WTC11 (cell line): ENCODE data around the gene ZNF19. TPM values are rescaled to one million over a fixed set of nuclear protein-coding genes. Genes with fewer than 3 reads are reported as not detected.

Experiments
- ATAC-seq: fragments of 200-7000 bp; cut with Tn5 transposase; 2 replicates; pipeline ENCODE4 v1.10.0; 2021; ENCODE audit warnings: mild to moderate bottlenecking, moderate library complexity
- CTCF ChIA-PET: fragments of 300-600 bp; sonication (Branson Sonifier 250); formaldehyde crosslinking; loops from one replicate; lab custom pipeline; 2021; ENCODE audit warnings: antibody characterized with exemption; lab: Charles Lee
- POLR2A ChIA-PET: fragments of 350-600 bp; sonication (Branson Sonifier 250); formaldehyde crosslinking; loops from one replicate; lab custom pipeline; 2021; ENCODE audit warnings: antibody characterized with exemption; lab: Charles Lee
- DNase-seq: peaks from one replicate; pipeline ENCODE4 v3.0.0; 2021; ENCODE audit warnings: low spot score
- H3K27ac Mint-ChIP-seq: 2 replicates; pipeline ENCODE4 v1.8.0; 2021; ENCODE audit warnings: mixed read lengths
- H3K27me3 Mint-ChIP-seq: 2 replicates; pipeline ENCODE4 v1.8.0; 2021; ENCODE audit warnings: low read depth, mild to moderate bottlenecking, moderate library complexity, mixed read lengths
- H3K36me3 Mint-ChIP-seq: 2 replicates; pipeline ENCODE4 v1.8.0; 2021; ENCODE audit warnings: mixed read lengths
- H3K4me1 Mint-ChIP-seq: 2 replicates; pipeline ENCODE4 v1.8.0; 2022; ENCODE audit warnings: mixed read lengths
- H3K4me3 Mint-ChIP-seq: 2 replicates; pipeline ENCODE4 v1.8.0; 2021; ENCODE audit warnings: mild to moderate bottlenecking, moderate library complexity, mixed read lengths
- H3K9me3 Mint-ChIP-seq: 2 replicates; pipeline ENCODE4 v1.8.0; 2021; ENCODE audit warnings: mixed read lengths
- ARID4B ChIP-seq: sonication (generic); formaldehyde crosslinking; IDR thresholded peaks from 2 replicates; pipeline ENCODE4 v1.8.0; 2023; ENCODE audit warnings: missing genetic modification reagents, mild to moderate bottlenecking, borderline replicate concordance
- CDX4 ChIP-seq: fragments of 250-450 bp; sonication (Bioruptor Pico); IDR thresholded peaks from 2 replicates; pipeline ENCODE4 v1.9.0; 2021; ENCODE audit warnings: moderate library complexity, mild to moderate bottlenecking, inconsistent platforms, borderline replicate concordance
- CREM ChIP-seq: sonication (generic); formaldehyde crosslinking; IDR thresholded peaks from 2 replicates; pipeline ENCODE4 v1.8.1; 2022; ENCODE audit warnings: mild to moderate bottlenecking, missing genetic modification reagents, moderate library complexity
- E2F1 ChIP-seq: sonication (generic); formaldehyde crosslinking; IDR thresholded peaks from 2 replicates; pipeline ENCODE4 v1.8.0; 2022; ENCODE audit warnings: mild to moderate bottlenecking, missing genetic modification reagents
- FOXK1 ChIP-seq: sonication (generic); formaldehyde crosslinking; IDR thresholded peaks from 2 replicates; pipeline ENCODE4 v1.8.0; 2022; ENCODE audit warnings: mild to moderate bottlenecking, moderate library complexity, missing genetic modification reagents
- FOXP1 ChIP-seq: sonication (generic); formaldehyde crosslinking; IDR thresholded peaks from 2 replicates; pipeline ENCODE4 v1.8.0; 2022; ENCODE audit warnings: missing genetic modification reagents, mild to moderate bottlenecking, moderate library complexity, borderline replicate concordance
- FOXP4 ChIP-seq: sonication (generic); formaldehyde crosslinking; IDR thresholded peaks from 2 replicates; pipeline ENCODE4 v1.8.0; 2022; ENCODE audit warnings: mild to moderate bottlenecking, missing genetic modification reagents
- NFYB ChIP-seq: sonication (generic); formaldehyde crosslinking; conservative IDR thresholded peaks from 2 replicates; pipeline ENCODE4 v1.8.0; 2022; ENCODE audit warnings: low read depth, missing genetic modification reagents
- SOX15 ChIP-seq: fragments of 250-450 bp; sonication (Bioruptor Pico); IDR thresholded peaks from 2 replicates; pipeline ENCODE4 v1.9.0; 2021; ENCODE audit warnings: mild to moderate bottlenecking
- TEAD1 ChIP-seq: sonication (generic); formaldehyde crosslinking; IDR thresholded peaks from 2 replicates; pipeline ENCODE4 v1.8.0; 2022; ENCODE audit warnings: mild to moderate bottlenecking, missing genetic modification reagents
- USF2 ChIP-seq: sonication (generic); formaldehyde crosslinking; IDR thresholded peaks from 2 replicates; pipeline ENCODE4 v1.8.1; 2023; ENCODE audit warnings: mild to moderate bottlenecking, missing genetic modification reagents, moderate library complexity
- ZNF423 ChIP-seq: fragments of 250-450 bp; sonication (Bioruptor Pico); IDR thresholded peaks from 2 replicates; pipeline ENCODE4 v2.1.2; 2022; ENCODE audit warnings: mild to moderate bottlenecking, moderate library complexity
- ZNF425 ChIP-seq: fragments of 250-450 bp; sonication (Bioruptor Pico); conservative IDR thresholded peaks from 2 replicates; pipeline ENCODE4 v1.9.0; 2021; ENCODE audit warnings: mild to moderate bottlenecking
- ZNF512 ChIP-seq: sonication (generic); formaldehyde crosslinking; IDR thresholded peaks from 2 replicates; pipeline ENCODE4 v1.8.1; 2022; ENCODE audit warnings: missing genetic modification reagents, borderline replicate concordance
- total RNA-seq: library from RNA; stranded (reverse); gene quantifications from 3 replicates; pipeline ENCODE4 v1.2.3, GENCODE V29; 2021

Gene ZNF19
- total RNA-seq, 1 experiment from 2014 or later = 4.3 TPM

- TF ChIP-seq ZNF425 (CRISPR knock-in tag) (peak; percentile 87), USF2 (CRISPR knock-in tag) (no peak; the same call in 1 of the 2 replicates), FOXP1 (CRISPR knock-in tag) (peak; percentile 46), SOX15 (CRISPR knock-in tag) (no peak), ZNF512 (CRISPR knock-in tag) (no peak), CDX4 (CRISPR knock-in tag) (no peak), E2F1 (CRISPR knock-in tag) (no peak), NFYB (CRISPR knock-in tag) (no peak), CREM (CRISPR knock-in tag) (peak; percentile 89), ARID4B (CRISPR knock-in tag) (peak; percentile 63), TEAD1 (peak; percentile 73; the same call in 1 of the 2 replicates)
Measured at GRCh38 chr16:71426069-71426879, 62.9 kb downstream of the ZNF19 start (continued).

GRCh38 chr16:71425746-71426068 is 63.4 kb downstream of the ZNF19 start:
- peaks cover 16% of the 10 kb centered on the region for H3K4me1 Mint-ChIP-seq
- POLR2A ChIA-PET = interaction anchor here (1.2 kb wide), 1 partner anchor 9 kb away, joined by 3 read pairs; no protein-coding TSS in a partner anchor
- peaks cover 51% of the 10 kb centered on the region for H3K27me3 Mint-ChIP-seq
- TF ChIP-seq FOXK1 (CRISPR knock-in tag) (no peak), ZNF423 (CRISPR knock-in tag) (peak; percentile 47; the same call in 1 of the 2 replicates), FOXP4 (CRISPR knock-in tag) (0 out of 2 replicates have a peak, but pooled peaks have one; percentile 54)
- TF ChIP-seq, all 79 proteins: peak for 2
- CTCF ChIA-PET = interaction anchor here (1.0 to 6.4 kb wide), 11 partner anchors 13 to 185 kb away, joined by 3 to 76 read pairs (median 6); no protein-coding TSS in a partner anchor
- DNase-seq (no peak), ATAC-seq (peak; percentile 0)
- Mint-ChIP-seq H3K4me3 (peak overlapping the region; percentile 82), H3K27ac (no peak overlapping the region), H3K36me3 (no peaks in the 10 kb centered on the region), H3K9me3 (no peaks in the 10 kb centered on the region)
